Inflammatory macrophage (primary cell): ENCODE measurements around the gene LRP2.
"Not testable (repeated sequence)": the region's sequence is repeated elsewhere in the genome, so short reads cannot be mapped to it uniquely, and the experiment has no call there.

Source experiments
- DNase-seq, 2 donors: peaks; one replicate each; pipeline ENCODE4 v3.0.0-alpha.2; 2020 to 2022

LRP2 gene

DNA sequence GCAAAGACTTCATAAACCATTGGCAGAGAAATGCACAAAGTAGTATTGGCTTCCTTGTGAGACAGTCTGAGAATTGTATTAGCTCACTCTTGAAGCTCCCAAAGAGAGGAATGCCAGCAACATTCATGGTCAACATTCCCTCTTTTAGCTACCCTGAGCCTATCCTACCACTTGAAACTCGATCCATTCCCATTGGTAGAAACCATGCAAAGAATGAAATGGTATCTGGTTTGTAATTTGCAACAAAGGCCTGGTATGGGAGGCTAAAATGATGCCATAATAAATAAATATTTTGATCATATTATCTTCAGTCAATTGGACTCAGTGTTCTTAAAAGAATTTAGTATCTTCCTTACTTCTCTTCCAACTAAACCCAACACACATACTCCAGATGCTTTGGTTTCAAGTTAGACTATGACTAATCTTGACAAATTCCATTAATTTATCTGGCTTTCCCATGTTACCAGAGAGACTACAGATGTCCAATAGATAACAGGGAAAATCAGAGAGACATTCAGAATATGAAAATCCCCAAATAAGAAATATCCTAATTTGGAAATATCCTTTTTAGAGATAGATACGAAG is 190.1 kb downstream of the LRP2 start:
- no peak for DNase-seq

DNA sequence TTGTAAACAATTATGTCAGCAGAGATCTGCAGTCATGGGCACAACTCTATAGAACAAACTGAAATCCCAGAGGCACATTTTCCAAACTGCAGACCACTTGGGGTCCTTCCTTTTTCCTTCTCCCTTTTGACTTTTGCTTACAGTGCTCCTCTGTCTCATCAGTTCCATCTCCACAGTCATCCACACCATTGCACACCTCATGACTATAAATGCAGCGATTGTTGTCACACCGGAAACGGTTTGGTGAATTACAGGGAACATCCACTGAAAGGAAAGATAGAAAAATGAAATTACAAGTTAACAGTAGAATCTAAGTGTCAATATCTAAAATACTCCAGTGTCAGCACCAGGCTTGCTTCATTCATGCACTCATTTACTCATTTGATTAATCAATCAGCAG is 196.5 kb downstream of the LRP2 start:
- no peak for DNase-seq

DNA sequence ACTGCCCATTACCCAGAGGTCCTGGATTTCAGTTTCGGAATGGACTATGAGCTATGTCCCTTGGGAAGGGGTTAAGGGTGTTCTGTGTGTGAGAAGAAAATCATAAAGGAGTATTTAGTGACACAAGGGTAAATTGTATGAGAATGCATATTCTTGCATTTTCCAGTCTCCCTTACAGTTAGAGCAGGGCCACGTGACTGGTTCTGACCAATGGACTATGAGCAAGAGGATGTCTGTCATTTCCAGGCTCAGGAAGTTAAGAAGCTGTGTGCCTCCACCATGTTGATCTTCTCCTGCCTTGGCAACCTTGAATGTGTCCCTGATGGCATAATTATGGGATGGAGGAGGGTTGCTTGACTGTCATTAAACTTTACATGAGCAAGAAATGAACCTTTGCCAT is 198.0 kb downstream of the LRP2 start:
- no peak for DNase-seq

DNA sequence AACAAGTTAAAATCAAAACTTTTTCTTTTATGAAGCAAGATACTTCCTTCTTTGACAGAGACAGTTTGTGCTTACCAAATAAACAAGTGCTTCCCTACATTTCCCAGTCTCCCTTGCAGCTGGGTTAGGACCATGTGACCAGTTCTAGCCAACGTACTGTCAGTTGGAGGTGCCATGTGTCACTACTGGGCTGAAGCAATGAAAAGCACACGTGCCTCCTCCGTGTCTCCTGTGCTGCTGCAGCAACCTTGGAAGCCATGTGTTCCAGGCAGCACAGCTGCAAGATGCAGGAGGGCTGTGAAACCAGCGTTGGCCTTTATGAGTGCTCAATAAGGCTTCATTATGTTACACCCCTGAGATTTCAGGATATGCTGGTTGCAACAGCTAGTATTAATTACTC is 199.7 kb downstream of the LRP2 start:
- no peak for DNase-seq

DNA sequence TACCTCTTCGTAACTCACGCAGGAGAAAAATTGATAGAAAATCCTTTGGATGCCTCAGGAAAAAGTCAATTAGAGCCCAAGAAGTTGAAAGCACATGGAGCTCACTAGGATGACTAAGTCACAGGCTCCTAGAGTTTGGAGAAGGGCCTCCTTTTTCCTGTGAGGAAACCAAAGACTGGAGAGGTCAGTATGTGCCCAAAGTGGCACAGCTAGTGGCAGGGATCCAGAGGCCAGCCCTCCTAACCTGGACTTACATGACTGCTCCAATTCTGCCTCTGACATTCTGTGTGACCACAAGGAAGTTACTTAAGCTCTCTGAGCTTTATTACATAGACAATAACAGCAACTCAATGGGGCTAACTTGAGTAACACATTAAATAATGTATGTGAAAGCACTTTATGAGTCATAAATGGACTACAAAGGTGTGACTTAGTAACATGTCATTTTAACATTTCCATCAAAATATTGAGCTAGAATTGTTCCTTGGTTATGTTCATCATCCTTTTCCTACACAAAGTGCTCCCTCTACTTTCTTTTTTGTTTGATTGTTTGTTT is 201.3 kb downstream of the LRP2 start:
- no peak for DNase-seq

DNA sequence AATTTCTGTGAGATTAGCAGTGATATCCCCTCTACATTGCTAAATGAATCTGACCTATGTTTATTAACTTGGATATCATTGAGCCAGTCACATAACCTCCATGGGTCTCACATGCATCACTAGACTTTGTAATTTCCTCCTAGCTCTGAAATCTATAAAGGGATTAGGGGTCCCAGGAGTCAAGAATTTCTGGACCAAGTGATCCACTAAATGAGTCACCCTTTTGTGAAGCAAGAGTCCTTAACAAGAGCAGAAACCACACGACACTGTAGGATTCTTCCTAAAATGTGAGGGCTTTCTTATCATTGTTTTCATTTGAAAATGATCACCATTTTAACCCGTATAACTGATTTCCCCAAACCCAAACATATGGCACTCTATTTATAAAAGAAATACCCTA is 202.6 kb downstream of the LRP2 start:
- no peak for DNase-seq

DNA sequence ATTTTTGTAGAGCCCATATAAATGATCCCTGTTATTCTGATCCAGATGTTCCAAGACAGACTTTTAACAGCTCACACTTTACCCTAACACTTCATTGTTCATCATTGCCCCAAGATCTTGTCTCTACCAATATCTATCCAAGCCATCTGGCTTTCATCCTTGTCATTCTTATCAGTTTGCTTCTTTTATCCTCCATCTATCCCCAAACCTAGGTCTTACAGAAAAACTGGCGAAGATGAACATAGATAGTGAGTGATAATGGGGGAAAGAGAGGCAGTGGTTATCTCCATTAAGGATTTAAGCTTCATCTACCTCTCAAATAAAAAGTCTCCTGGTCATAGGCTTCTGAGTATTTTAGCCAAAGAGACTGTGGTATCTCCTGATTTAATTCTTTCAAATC is 203.5 kb downstream of the LRP2 start:
- DNase-seq: no peak

DNA sequence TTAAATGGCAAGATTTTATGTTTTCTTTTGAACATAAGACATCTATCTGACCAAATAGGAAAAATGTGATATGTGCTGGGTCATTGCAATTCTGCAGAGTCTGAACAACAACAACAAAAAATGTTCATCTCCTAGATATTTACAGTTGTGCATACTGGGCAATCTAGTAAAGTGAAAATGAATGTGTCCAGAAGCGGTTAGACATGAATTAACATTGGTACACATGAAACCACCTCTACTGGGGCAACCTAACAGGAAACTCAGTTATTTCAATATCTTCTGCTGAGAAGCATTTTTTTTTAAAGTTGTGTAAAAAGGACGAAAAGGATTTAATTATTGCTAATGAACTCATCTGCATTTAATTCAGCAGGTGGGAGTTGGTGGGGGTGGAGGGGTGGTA is 216.1 kb downstream of the LRP2 start:
- no peak for DNase-seq

DNA sequence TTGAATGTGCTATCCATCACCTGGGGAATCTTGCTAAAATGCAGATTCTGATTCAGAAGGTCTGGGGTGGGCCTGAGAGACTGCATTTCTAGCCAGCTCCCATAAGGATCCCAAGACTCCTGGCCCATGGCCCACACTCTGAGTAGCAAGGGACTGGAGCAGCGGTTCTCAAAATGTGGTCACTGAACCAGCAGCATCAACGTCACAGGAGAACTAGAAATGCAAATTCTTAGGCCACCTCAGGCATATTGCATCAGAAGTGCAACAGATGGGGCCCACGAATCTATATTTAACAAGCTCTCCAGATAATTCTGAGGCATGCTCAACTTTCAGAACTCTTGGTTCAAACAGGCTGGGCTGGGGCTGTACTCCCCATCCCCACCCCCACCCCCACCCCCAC is 218.3 kb downstream of the LRP2 start:
- no peak for DNase-seq

DNA sequence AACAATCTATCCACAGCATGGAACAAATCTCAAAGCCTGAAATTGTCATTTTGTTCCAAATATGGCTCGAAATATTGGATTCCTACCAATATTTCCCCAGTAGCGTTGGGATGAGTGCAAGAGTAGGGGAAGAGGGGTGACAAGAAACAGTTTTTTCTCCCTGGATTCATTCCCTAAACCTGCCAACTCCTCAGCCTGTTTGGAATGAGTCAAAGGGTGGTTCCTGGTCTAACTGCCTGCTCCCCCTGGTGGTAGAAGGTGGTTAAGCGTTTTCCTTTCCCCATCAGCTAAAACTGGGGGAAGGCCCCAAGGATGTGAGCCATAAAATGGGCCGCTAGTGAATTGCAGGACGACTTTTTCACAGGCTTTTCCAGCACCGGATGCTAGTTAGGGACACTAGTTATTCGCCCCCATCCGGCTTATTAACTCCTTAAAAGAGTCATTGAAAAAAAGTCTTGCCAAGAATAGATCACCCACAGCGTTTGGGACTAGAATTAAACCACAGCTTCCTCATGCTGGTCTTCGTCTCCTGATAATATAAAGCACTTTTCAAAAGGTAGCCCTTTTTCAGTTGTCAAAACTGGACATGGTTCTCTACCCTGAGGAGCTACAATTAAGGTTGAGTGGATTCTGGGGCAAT is 220.5 kb downstream of the LRP2 start:
- DNase-seq: peak; percentile 46 to 59

DNA sequence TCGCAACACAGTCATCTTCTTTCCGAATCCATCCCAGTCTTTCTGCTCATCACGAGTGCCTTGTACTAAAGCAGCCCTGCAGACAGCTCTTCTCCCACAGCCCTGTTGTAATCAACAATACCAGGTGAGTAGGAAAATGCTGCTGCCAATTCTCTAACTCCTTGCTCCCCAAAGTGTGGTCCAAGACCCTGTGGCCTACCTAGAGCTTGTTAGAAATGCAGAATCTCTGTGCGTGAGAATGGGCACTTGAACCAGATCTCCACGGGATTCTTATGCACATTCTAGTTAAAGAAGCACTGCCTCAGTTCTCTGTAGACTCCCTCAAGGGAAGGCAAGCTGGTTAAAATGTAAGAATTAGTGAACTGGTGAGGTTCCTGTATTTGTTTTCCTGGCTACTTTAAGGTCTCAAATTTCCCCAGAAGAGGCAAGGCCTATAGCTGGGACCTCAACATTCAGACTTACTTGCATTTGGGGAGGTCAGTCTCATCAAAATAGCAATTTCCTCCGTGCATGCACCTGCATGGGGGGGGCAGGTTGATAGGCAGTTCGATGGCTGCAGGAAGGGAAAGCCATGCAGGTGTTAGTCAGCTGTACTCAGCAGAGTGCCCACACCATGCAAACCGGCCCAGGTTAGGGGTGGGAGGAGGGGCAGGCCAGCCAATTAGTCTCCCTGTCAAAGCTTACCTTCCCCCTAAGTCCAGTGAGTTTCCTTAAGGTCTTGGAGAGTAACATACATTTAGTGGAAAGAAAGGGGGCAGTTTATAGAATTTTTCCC is 222.2 kb downstream of the LRP2 start:
- DNase-seq: no peak

DNA sequence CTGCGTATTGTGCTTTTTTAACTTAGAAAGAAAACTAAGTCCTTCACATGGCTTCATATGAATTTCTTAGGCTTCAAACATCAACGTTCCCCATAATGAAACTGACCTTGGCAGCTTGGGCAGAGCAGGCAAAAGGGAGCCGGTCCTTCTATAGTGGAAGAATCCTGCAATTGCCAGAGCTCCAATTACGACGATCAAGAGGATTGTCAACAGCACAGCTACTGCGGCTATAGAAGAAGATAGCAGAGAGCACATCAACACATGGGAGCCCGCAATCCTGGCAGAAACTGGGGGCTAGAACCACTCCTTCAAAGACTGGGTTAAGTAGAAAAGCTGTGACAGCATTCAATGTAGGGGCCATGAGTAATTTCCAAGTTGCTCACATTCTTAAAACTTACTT is 223.2 kb downstream of the LRP2 start:
- DNase-seq: no peak

DNA sequence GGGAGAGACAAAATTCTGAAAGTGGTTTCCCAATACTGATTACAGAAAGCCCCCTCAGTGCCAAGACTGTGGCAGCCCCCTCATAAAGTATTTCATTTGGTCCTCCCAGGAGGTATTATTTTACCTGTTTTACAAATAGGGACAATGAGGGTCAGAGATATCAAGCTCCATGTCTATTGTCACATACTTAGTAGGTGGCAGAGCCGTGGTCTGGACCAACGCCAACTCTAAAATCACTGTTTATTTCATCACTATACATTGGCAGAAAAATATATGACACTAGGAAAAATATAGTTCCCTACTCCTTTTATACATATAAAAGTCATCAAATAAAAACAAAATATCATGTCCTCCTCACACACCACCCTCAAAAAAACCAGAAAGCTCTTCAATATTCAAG is 224.4 kb downstream of the LRP2 start:
- peak; percentile 8 to 23 for DNase-seq

DNA sequence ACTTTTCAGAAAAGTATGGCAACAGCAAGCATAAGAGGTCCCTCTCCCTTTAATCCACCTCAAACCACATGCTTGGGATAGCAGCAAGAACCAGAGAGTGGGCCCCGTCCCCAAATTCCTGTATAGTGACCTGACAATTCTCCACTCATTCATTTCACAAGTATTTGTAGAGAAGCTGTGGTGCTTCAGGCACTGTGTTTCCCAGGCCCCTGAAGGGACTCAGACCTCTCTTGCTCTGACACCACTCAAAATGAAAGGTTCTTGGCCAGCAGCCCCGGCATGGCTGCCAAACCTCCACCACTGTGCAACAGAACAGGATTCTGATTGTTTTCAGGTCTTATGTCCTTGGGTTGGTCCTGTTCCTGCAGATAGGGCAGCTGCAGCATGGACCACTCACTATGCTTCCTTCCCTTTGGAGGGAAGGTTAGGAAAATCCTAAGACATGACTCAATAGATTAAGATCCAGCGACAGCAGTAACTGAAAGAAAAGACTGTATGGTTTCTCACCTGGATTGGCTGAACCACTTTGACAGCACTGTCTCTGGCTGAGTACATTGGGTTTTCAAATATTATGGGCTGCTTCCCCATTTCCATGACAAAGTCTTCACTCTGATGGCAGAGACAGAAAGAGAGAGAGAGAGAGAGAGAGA is 225.3 kb downstream of the LRP2 start:
- no peak for DNase-seq

DNA sequence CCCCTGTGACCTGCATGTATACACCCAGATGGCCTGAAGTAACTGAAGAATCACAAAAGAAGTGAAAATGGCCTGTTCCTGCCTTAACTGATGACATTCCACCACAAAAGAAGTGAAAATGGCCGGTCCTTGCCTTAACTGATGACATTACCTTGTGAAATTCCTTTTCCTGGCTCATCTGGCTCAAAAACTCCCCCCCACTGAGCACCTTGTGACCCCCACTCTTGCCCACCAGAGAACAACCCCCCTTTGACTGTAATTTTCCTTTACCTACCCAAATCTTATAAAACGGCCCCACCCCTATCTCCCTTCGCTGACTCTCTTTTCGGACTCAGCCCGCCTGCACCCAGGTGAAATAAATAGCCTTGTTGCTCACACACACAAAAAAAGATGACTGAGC is 225.9 kb downstream of the LRP2 start:
- DNase-seq: not testable (repeated sequence)

DNA sequence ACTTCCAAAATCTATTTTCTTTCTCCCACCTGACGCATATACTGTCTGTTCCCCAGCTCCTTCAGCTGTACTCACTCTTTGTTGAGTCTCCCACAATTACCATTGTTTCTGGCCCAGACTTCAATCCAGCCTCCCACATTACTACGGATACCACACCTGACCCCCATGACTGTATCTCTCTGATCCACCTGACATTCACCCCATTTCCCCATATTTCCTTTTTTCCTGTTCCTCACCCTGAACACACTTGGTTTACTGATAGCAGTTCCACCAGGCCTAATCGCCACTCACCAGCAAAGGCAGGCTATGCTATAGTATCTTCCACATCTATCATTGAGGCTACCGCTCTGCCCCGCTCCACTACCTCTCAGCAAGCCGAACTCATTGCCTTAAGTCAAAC is 228.1 kb downstream of the LRP2 start:
- DNase-seq: not testable (repeated sequence)

DNA sequence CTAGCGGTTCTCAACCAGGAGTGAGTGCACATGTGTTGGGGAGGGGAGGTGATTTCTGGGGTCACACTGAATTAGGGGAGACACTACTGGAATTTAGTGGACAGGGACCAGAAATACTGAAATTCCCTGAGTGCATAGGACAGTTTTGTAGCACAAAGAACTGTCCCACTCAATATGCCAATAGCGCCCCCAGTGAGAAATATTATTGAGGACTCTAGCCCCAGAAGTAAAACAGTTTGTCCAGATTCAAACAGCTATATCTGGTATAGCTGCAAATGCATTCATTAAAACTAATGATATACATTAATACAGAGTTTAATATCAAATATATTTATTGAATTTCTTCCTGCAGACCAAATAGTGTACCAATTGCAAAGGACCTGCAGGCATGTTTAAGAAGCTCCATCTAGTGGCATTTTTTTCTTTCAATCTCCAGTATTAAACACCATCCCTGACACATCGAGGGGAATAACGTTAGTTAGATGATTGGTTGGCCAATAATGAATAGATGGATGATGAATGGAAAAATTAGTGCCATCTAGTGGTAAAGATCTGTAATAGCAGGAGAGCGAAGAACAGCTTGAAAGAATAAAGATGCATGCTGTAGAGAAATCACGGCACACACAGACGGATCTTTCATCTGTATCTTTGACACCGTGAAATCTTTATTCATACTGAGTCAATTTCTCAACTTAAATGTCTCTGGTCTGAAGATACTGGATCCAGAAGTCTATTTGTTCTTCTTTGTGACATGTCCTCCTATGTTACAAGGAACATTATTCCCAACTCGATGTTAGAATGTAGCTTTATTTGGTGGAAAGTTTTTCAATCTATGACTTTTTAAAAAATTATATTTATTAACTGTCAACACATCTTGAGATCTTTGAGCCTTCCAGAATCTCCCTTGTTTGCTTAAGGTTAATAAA is 230.5 kb downstream of the LRP2 start:
- DNase-seq: peak; percentile 30 to 68

DNA sequence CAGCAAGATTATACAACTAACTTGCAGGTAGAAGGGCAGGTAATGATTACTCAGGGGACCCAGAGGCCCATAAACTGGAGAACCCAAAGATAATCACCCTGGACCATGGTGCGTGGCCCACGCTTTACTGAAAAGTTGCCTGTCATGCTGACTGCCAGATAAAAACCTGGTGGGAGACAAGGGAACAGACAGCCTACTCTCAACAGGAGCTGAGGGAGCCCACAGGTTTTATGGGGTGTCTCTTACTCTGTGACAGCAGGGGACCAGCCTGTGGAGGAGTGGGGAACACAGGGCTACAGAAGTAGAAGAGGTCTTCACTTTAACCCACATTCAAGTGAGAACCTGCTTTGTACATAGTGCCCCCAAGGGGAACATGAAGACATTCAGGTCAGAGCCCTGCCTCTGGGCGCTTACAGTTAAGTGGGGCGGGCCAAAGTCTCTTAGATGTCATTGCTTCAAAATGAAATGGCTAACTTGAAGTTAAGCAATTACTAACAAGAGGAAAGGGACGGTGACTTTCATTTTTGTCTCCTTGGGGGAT is 232.6 kb downstream of the LRP2 start:
- DNase-seq: no peak

DNA sequence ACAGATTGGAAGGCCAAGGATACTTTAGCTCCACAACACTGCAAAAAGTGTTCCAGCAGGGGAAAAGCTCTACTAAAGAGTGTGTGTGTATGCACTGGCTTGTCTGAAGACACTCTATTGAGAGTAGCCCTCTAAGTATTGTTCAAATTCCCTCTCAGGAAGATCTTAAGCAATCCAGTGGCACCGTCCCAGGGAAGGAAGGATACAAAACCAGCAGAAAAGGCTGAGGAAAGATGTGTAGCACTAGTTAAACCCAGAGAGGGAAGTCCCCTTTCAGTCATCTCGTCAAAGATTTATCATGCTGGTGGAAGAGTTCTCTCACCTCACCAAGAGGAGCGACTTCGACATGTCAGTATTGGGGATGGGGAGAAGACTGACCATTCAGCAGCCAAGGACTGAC is 242.5 kb downstream of the LRP2 start:
- DNase-seq: no peak

DNA sequence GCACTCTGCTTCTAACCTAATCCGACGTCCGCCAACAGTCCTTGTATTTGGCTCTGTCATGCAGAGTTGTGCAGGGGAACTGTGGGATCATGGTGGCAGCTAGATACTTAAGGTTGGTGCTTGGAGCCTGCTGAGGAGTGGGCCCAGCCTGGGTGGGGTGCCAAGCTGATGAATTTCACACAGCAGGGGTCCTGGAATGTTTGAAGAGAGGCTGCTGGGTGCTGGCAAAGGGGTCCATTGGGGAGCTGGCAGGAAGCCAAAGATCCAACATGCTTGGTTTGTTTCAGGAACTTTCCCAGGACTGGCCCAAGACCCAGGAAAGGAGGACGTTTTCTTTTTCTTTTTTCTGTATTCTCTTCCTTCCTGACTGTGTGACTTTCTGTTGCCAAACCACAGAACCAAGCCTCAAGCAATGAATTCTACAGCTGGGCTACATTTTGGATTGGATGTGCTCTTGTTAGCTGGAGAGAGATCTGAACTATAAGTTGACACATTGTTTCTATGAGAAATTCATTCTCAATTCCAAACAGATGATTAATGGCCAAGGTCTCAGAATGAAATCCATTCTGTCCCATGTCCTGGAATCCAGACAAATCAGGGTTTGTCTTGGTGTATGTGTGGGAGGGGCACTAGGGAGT is 243.1 kb downstream of the LRP2 start:
- no peak for DNase-seq

DNA sequence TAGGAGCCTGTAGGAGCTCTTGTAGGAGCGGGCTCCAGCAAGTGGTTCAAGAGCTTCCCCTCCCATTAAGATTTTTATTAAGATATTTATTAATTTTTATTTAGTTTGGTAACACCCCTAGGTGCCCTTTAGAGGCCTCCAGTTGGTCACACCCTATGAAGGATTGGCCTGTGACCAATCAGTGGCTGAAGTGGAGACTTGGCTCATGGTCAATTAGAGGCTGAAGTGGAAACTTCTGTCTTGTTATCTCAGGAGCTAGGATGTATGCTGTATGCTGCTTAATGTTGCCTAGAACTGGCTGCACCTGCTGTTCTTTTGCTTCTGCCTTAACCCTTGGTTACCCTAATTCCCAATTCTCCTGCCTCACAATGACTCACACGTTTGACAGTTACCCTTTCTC is 244.3 kb downstream of the LRP2 start:
- DNase-seq: no peak
